Astrocyte (in vitro differentiated cells and primary cell): ENCODE data around the gene GAS2. TPM values are rescaled to one million over a fixed set of nuclear protein-coding genes. Genes with fewer than 3 reads are reported as not detected.

Experiments used
- DNase-seq: peaks from one replicate; pipeline ENCODE4 v3.0.0-alpha.2; 2010; ENCODE audit warnings: low read depth
- FAIRE-seq: peaks from 2 replicates; lab custom pipeline; 2011; peaks lifted over from hg19 to GRCh38; lab: Jason Lieb, UNC
- H2AFZ ChIP-seq: 2 replicates; pipeline ENCODE4 v1.6.0; 2012; ENCODE audit warnings: low read depth, low read length, inconsistent platforms
- H3K27ac ChIP-seq: 2 replicates; pipeline ENCODE4 v1.5.1; 2011; ENCODE audit warnings: low read depth, low read length, inconsistent platforms
- H3K27me3 ChIP-seq: 2 replicates; pipeline ENCODE4 v1.6.0; 2011; ENCODE audit warnings: low read length, inconsistent platforms; ENCODE audit not compliant: insufficient read depth
- H3K36me3 ChIP-seq: 2 replicates; pipeline ENCODE4 v1.5.1; 2011; ENCODE audit warnings: low read length, inconsistent platforms; ENCODE audit not compliant: insufficient read depth
- H3K4me1 ChIP-seq: 2 replicates; pipeline ENCODE4 v1.5.1; 2011; ENCODE audit warnings: low read length, inconsistent platforms; ENCODE audit not compliant: insufficient read depth
- H3K4me2 ChIP-seq: 2 replicates; pipeline ENCODE4 v1.6.0; 2012; ENCODE audit warnings: low read length, inconsistent platforms
- H3K4me3 ChIP-seq: 2 replicates; pipeline ENCODE4 v1.5.1; 2011; ENCODE audit warnings: low read depth, mild to moderate bottlenecking, low read length, inconsistent platforms; ENCODE audit not compliant: insufficient read depth
- H3K79me2 ChIP-seq: 2 replicates; pipeline ENCODE4 v1.6.0; 2012; ENCODE audit warnings: mild to moderate bottlenecking, low read length, inconsistent platforms; ENCODE audit not compliant: insufficient read depth
- H3K9ac ChIP-seq: 2 replicates; pipeline ENCODE4 v1.6.0; 2012; ENCODE audit warnings: mild to moderate bottlenecking, low read length, inconsistent platforms
- H3K9me3 ChIP-seq: 2 replicates; pipeline ENCODE4 v1.5.1; 2012; ENCODE audit warnings: low read depth, mild to moderate bottlenecking, low read length, inconsistent platforms; ENCODE audit not compliant: insufficient read depth
- H4K20me1 ChIP-seq: 2 replicates; pipeline ENCODE4 v1.6.0; 2012; ENCODE audit warnings: low read length, inconsistent platforms; ENCODE audit not compliant: insufficient read depth
- H3K27ac Mint-ChIP-seq: one replicate; pipeline ENCODE4 v1.8.0; 2021; ENCODE audit warnings: mild to moderate bottlenecking, mixed read lengths; ENCODE audit not compliant: unreplicated experiment
- H3K27me3 Mint-ChIP-seq: one replicate; pipeline ENCODE4 v1.8.0; 2021; ENCODE audit warnings: low read depth, mixed read lengths; ENCODE audit not compliant: unreplicated experiment
- H3K36me3 Mint-ChIP-seq: one replicate; pipeline ENCODE4 v1.8.0; 2021; ENCODE audit warnings: low read depth, mixed read lengths; ENCODE audit not compliant: unreplicated experiment
- H3K4me1 Mint-ChIP-seq: one replicate; pipeline ENCODE4 v1.8.0; 2021; ENCODE audit warnings: low read depth, mixed read lengths; ENCODE audit not compliant: unreplicated experiment
- H3K4me3 Mint-ChIP-seq: one replicate; pipeline ENCODE4 v1.8.0; 2021; ENCODE audit warnings: mild to moderate bottlenecking, moderate library complexity, mixed read lengths; ENCODE audit not compliant: unreplicated experiment
- H3K9me3 Mint-ChIP-seq: one replicate; pipeline ENCODE4 v1.8.0; 2021; ENCODE audit warnings: mild to moderate bottlenecking, mixed read lengths; ENCODE audit not compliant: unreplicated experiment
- CTCF ChIP-seq: IDR thresholded peaks from 2 replicates; pipeline ENCODE4 v1.5.1; 2011; ENCODE audit warnings: low read depth, mild to moderate bottlenecking, inconsistent platforms, low read length, moderate library complexity; ENCODE audit not compliant: insufficient read depth
- EZH2 ChIP-seq: IDR thresholded peaks from 2 replicates; pipeline ENCODE4 v1.6.1; 2012; ENCODE audit warnings: mild to moderate bottlenecking, low read length, inconsistent platforms; ENCODE audit not compliant: insufficient read depth
- total RNA-seq: library from RNA; stranded (reverse); gene quantifications from 2 replicates; pipeline ENCODE4 v1.2.1, GENCODE V29; 2021

Gene GAS2
- total RNA-seq, 1 donor from 2014 or later = 1.5 TPM

- Histone ChIP-seq H3K4me3 (no peak overlapping the region), H3K9ac (no peak overlapping the region), H3K27me3 (no peaks in the 10 kb centered on the region), H2AFZ (no peak overlapping the region), H3K4me2 (peak overlapping the region; percentile 22), H3K27ac (no peak overlapping the region), H3K9me3 (no peaks in the 10 kb centered on the region), H4K20me1 (no peaks in the 10 kb centered on the region), H3K36me3 (no peaks in the 10 kb centered on the region), H3K79me2 (no peaks in the 10 kb centered on the region), H3K4me1 (peaks cover 18% of the 10 kb centered on the region)
- H3K27me3 Mint-ChIP-seq = no peaks in the 10 kb centered on the region
- peak; percentile 41 for FAIRE-seq
- no peaks in the 10 kb centered on the region for H3K36me3 Mint-ChIP-seq
- no peaks in the 10 kb centered on the region for H3K9me3 Mint-ChIP-seq
- TF ChIP-seq CTCF (peak; percentile 85), EZH2 (no peak)
- peaks cover 14% of the 10 kb centered on the region for H3K4me1 Mint-ChIP-seq
- H3K4me3 Mint-ChIP-seq = no peak overlapping the region
- no peak overlapping the region for H3K27ac Mint-ChIP-seq
- DNase-seq = peak; percentile 17
These were observed 121.2 kb downstream of the GAS2 start for GRCh38 chr11:22787551-22788162.

DNA sequence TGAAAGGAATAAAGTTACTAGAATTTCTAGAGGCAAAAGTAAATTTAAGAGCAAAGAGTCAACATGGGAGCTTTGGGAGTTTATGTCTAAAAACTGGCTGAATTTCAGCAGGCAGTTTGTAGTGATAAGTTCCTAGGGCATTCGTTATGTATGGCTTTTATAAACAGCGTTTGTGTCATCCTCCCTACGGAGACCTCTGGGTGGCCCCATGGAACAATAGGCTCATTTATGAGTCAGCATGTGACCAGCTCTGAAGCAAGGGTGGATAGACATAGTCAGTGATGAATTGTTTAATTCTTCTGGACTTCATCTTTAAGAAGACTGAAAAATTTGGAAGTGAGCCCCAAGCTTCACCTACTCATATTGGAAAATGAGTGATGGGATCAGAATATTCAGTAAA lies 126.1 kb downstream of the GAS2 start:
- H3K4me2 ChIP-seq = peak overlapping the region; percentile 45
- no peaks in the 10 kb centered on the region for H3K79me2 ChIP-seq
- no peak overlapping the region for H2AFZ ChIP-seq
- Mint-ChIP-seq H3K4me3 (no peak overlapping the region), H3K4me1 (peaks cover 9% of the 10 kb centered on the region), H3K36me3 (no peaks in the 10 kb centered on the region), H3K27ac (no peak overlapping the region), H3K27me3 (no peaks in the 10 kb centered on the region), H3K9me3 (no peaks in the 10 kb centered on the region)
- no peak for TF ChIP-seq CTCF
- TF ChIP-seq EZH2 = no peak
- H3K27me3 ChIP-seq = no peaks in the 10 kb centered on the region
- no peaks in the 10 kb centered on the region for H3K9me3 ChIP-seq
- DNase-seq (peak; percentile 73), FAIRE-seq (no peak)
- no peaks in the 10 kb centered on the region for H4K20me1 ChIP-seq
- H3K4me1 ChIP-seq = peaks cover 11% of the 10 kb centered on the region
- H3K9ac ChIP-seq = no peak overlapping the region
- H3K4me3 ChIP-seq = no peak overlapping the region
- H3K27ac ChIP-seq = peak overlapping the region; percentile 17
- no peaks in the 10 kb centered on the region for H3K36me3 ChIP-seq

DNA sequence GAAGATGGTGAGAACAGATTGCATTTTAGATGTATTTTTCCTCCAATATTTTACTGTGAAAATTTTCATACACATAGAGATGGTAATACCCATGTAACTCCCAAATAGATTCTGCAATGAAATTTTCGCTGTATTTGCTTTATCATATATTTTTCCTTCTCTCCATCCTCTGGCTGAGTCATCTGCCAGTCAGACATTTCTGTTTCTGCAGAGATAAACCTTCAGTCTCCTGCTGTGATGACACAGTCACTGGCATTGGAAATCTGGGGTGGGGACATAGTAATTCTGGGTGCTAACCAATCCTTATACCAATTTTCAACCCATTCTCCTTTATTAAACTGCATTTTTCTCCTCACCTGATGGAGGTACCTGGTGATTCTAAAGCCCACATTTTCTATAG lies 129.5 kb downstream of the GAS2 start:
- no peak overlapping the region for H3K9ac ChIP-seq
- peaks cover 11% of the 10 kb centered on the region for H3K4me1 ChIP-seq
- H3K4me2 ChIP-seq = peak overlapping the region; percentile 43
- FAIRE-seq (no peak), DNase-seq (no peak)
- Mint-ChIP-seq H3K9me3 (no peaks in the 10 kb centered on the region), H3K27ac (no peak overlapping the region), H3K36me3 (no peaks in the 10 kb centered on the region), H3K27me3 (no peaks in the 10 kb centered on the region), H3K4me3 (no peak overlapping the region), H3K4me1 (peaks cover 9% of the 10 kb centered on the region)
- H3K79me2 ChIP-seq = no peaks in the 10 kb centered on the region
- H3K9me3 ChIP-seq = no peaks in the 10 kb centered on the region
- no peak overlapping the region for H2AFZ ChIP-seq
- no peaks in the 10 kb centered on the region for H3K36me3 ChIP-seq
- H3K27me3 ChIP-seq = no peaks in the 10 kb centered on the region
- TF ChIP-seq CTCF (no peak), EZH2 (no peak)
- H4K20me1 ChIP-seq = no peaks in the 10 kb centered on the region
- H3K4me3 ChIP-seq = no peak overlapping the region
- no peak overlapping the region for H3K27ac ChIP-seq
